Measurements from ENCODE around the gene SKA2.
"Not testable (repeated sequence)": the region's sequence is repeated elsewhere in the genome, so short reads cannot be mapped to it uniquely, and the experiment has no call there.

The SKA2 gene

DNA sequence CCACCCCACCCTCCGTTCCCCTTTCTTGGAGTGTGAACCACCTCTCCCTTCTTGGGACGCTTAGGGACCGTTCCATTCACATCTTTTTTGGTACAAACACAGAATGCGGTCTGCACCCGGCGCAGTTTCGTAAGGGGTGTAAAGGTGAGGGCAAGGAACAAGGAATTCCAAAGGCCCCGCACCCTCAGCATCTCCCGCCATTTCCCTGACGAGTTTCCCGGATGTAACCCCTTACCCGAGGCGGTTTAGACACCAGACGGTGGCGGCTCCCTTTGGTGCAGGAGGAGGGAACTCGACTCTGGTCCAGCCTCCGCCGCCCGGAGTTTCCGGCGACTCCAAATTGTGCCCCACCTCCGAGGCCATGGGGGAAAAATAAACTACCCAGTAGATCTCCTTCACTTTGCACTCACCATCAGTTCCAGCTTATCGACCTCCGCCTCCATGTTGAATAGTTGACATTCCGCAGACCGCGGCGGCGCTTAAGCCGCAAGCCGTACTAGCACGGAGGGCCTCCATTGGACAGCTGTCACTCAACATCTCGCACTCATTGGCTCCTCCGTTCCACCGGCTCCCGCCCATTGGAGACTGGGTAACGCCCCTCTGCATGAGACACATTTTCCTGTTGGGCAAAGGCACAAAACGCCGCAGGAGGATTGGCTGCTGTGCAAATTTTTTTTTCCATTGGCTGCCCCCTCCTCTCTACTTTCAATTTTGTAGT, at the start of gene SKA2:
Gene SKA2 (minus strand): TSS at position 466 of the 718 bp plus-strand sequence. CDS start 23 bp downstream, at position 443.
- DNase-seq, result peak; percentile 100

DNA sequence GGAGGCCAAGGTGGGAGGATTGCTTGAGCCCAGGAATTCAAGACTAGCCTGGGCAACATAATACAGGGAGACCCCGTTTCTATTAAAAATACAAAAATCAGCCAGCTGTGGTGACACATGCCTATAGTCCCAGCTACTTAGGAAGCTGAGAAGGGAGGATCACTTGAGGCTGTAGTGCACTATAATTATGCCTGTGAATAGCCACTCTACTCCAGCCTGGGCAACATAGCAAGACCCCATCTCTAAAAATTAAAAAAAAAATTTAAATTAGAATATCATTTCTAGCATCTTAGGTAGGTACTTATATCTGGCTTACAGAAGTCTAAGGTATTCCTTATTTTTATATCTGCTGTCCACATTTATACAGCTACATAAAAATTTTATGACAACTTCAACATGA, 47.3 kb upstream of the SKA2 start:
- DNase-seq, result no peak

GRCh38 chr17:59199398-59199797, 44.4 kb upstream of the SKA2 start:
- DNase-seq, result no peak

DNA sequence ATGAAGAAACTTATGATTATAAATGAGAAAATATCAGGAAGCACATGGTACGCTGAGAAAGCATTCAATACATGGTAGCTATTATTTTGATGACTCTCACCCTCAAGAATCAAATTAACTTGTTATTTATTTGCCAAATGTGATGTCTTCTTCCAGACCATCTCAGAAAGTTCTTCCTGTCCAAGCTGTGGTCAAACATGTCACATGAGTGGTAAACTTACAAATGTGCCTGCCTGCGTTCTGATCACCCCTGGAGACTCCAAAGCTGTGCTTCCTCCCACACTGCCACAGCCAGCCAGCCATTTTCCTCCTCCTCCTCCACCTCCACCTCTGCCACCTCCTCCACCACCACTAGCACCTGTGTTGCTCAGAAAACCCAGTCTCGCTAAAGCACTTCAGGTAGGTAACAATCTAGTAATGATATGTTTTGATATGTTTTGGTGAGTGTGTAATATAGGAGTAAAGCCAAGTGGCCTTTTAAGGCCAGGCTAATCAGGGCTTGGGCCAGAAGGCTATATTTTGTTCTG, 38.4 kb upstream of the SKA2 start:
- DNase-seq, result no peak

GRCh38 chr17:59190806-59191205, 35.8 kb upstream of the SKA2 start:
- no peak for DNase-seq

DNA sequence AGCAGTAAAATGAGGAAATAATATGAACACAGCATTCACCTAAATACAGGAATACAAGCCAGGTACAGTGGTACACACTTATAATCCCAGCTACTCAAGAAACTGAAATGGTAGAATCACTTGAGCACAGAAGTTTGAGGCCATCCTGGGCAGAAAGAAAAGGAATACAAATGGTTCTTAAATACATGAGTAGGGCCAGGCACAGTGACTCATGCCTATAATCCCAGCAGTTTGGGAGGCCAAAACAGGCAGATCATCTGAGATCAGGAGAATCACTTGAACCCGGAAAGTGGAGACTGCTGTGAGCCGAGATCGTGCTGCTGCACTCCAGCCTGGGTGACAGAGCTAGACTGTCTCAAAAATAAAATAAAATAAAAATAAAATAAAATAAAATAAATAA, 31.9 kb upstream of the SKA2 start:
- no peak for DNase-seq

DNA sequence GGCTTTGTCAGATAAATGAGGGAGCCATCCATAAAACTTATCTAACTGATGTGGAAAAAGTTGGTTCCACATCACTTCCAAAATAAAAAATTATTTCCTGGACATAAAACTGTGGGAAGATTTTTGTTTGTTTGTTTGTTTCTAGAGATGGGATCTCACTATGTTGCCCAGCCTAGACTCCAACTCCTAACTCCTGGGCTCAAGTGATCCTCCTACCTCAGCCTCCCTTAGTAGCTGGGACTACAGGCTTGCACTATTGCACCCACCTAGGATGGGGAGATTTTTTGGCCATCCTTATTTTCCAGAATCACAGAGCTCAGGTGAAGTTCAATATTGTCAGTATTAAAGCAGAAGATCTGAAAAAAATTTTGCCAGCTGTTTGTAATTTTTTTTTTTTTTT, 31.0 kb upstream of the SKA2 start:
- DNase-seq, result no peak

DNA sequence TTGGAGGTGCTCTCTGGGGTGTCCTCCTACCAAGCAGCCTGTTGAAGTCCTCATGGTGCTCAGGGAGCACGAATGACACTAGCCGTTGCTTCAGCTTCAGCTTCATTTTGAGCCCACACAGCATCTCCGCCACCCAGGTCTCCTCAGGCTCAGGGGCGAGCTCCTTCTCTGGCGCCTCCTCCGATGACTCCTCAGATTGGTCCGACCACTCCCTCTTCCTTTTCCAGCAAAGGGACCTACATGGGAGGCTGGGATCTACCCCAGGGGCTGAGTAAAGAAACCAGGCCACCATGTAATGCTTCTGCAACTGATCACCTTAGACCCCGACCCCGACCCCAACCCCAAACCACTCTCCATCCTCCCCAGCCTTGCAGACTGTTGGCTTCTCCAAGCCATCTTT, 26.5 kb upstream of the SKA2 start:
- no peak for DNase-seq

DNA sequence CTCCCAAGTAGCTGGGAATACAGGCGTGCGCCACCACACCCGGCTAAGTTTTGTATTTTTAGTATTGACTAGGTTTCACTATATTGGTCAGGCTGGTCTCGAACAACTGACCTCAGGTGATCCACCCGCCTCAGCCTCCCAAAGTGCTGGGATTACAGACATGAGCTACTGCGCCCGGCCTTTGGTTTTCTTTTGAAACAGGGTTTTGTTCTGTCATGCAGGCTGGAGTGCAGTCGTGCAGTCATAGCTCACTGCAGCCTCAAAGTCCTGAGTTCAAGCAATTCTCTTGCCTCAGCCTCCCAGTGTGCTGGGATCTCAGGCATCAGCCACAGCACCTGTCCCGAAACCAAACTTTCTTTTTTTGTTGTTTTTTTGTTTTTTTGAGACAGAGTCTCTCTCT, 25.6 kb upstream of the SKA2 start:
- no peak for DNase-seq

DNA sequence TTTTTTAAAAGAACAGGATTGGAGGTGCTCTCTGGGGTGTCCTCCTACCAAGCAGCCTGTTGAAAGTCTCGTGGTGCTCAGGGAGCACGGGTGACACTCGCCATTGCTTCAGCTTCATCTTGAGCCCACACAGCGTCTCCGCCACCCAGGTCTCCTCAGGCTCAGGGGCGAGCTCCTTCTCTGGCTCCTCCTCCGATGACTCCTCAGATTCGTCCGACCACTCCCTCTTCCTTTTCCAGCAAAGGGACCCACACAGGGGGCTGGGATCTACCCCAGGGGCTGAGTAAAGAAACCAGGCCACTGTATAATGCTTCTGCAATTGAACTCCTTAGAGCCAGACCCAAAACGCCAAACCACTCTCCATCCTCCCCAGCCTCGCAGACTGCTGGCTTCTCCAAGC, 24.6 kb upstream of the SKA2 start:
- not testable (repeated sequence) for DNase-seq

- DNase-seq, result no peak
Observed at GRCh38 chr17:59178266-59178985, 23.4 kb upstream of the SKA2 start.

GRCh38 chr17:59175076-59175475, 20.1 kb upstream of the SKA2 start:
- no peak for DNase-seq

- DNase-seq, result no peak
Observed at GRCh38 chr17:59174671-59175070, 19.7 kb upstream of the SKA2 start.

DNA sequence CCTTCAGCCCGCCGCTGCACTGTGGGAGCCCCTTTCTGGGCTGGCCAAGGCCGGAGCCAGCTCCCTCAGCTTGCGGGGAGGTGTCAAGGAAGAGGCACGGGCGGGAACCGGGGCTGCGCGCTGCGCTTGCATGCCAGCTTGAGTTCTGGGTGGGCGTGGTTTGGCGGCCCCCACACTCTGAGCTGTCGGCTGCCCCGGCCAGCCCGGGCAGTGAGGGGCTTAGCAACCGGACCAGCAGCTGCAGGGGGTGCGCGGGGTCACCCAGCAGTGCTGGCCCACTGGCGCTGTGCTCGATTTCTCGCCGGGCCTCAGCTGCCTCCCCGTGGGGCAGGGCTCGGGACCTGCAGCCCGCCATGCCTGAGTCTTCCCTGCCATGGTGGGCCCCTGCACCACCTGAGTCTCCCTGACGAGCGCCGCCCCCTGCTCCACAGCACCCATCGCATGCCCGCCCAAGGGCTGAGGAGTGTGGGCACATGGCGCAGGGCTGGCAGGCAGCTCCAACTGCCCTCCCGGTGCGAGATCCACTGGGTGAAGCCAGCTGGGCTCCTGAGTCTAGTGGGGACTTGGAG, 17.5 kb upstream of the SKA2 start:
- DNase-seq, result no peak

DNA sequence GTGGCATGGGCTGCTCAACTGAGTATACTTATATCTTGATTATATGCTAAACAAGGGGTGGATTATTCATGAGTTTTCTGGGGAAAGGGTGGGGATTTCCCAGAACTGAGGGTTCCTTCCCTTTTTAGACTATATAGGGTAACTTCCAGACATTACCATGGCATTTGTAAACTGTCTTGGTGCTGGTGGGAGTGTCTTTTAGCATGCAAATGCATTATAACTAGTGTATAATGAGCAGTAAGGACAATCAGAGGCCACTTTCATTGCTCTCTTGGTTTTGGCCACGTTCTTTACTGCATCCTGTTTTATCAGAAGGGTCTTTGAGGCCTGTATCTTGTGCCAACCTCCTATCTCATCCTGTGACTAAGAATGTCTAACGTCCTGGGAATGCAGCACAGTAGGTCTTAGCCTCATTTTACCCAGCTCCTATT, 12.6 kb upstream of the SKA2 start:
- no peak for DNase-seq

DNA sequence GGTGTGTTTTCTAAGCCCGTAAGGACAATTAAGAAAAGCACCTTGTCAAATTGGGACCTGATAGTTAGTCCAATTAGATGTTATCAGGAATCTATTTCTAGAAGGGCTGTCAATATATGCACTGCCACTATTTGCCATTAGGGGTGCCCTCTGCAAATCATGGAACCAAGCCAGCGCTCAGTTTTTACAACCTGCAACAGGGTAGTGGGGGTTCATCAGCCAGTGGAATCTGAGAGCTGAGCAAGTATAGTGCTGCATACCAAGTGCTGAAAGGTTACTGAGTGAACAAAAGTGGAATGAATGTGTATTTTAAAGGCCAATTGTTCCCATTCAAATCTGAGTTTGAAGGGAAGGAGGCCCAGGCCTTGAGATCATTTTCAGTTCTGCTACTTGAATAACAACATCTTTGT, 11.0 kb upstream of the SKA2 start:
- DNase-seq, result peak; percentile 28

- DNase-seq, result no peak
Observed at GRCh38 chr17:59161477-59161876, 6.5 kb upstream of the SKA2 start.

- DNase-seq, result no peak
Observed at GRCh38 chr17:59160157-59161025, 5.4 kb upstream of the SKA2 start.

- DNase-seq, result peak; percentile 100
Observed at GRCh38 chr17:59155439-59156177, 622 bp upstream of the SKA2 start, which contains the start of gene PRR11. Gene PRR11, plus strand, starts transcription at chr17:59155746. Its CDS starts 14,007 bp downstream, at chr17:59169753.

DNA sequence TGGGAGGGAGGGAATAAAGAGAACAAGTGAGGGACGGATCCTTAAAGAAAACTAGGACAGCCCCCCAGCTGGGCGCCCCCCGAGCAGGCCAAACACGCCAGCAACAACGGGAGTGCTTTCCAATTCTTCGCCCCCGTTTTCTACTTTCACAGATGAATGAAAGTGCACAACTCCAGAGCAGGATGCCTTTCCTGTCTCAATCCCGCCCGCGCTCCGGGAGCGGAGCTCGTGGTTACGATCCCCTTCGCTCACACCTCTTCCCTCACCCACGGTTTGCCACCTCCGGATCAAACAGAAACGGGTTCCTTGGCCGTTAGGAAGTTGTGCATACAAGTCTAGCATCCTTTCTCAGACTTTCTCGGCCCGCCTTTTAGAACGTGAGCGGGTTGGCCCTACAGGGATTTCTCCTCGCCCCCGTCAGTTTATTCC, 680 bp downstream of the SKA2 start:
- DNase-seq, result peak; percentile 46

DNA sequence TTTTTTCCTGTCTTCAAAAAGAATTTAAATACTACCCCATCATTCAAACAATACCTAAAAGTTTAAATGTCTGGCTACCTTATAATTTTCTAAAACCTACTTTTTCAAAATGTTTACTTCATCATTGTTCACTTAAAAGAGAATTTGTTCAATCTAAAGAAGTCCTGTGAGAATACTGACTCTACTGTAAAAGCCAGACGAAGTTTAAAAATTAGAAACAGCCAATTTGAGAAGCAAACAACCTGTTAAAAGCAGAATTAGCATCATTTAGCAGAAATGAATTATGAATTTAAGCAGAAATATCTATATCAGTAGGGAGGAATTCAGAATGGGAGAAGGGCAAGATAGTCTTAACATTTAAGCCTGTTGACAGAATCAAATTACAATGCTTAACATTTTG, 2.1 kb downstream of the SKA2 start:
- no peak for DNase-seq

DNA sequence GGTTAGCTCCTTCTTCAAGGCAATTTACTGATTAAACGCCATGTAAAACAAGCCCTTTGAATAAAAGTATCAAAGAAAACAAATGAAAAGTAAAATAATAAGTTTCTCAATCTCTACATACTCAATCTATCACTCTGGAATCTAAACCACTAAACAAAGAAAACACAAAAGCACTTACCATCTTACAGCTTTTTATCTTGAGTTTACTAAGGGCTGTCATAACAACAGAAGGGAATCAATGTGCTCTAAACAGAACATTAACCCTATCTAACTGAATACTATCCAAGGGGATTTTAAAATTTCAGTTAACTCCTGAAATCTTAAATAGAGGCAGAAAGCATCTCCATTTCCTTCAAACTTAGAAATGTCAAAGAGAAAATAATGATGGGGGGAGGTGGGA, 3.4 kb downstream of the SKA2 start:
- DNase-seq, result no peak

Data from NCI-H774 (cell line).